OCI-M2 (cell line): ENCODE results near the gene THSD7B.
"Not testable (repeated sequence)": the region's sequence is repeated elsewhere in the genome, so short reads cannot be mapped to it uniquely, and the experiment has no call there.

Source experiments
- DNase-seq: peaks from one replicate; lab custom pipeline; 2025; ENCODE audit not compliant: unreplicated experiment; lab: John Stamatoyannopoulos, UW

Gene THSD7B

GRCh38 chr2:136765256-136766072 is at the start of gene THSD7B:
TSS of gene THSD7B (plus strand) at chr2:136765545. CDS start at chr2:136882179, 116,634 bp downstream.
- DNase-seq: no peak

GRCh38 chr2:136718273-136718672 is 47.1 kb upstream of the THSD7B start:
- DNase-seq: no peak

- DNase-seq: no peak
These were observed 37.2 kb upstream of the THSD7B start for GRCh38 chr2:136727973-136728699.

- no peak for DNase-seq
These were observed 29.1 kb upstream of the THSD7B start for GRCh38 chr2:136736236-136736635.

GRCh38 chr2:136738044-136738443 is 27.3 kb upstream of the THSD7B start:
- DNase-seq: no peak

GRCh38 chr2:136741471-136741870 is 23.9 kb upstream of the THSD7B start:
- no peak for DNase-seq

GRCh38 chr2:136750065-136750464 is 15.3 kb upstream of the THSD7B start:
- DNase-seq: no peak

GRCh38 chr2:136751406-136751805 is 13.9 kb upstream of the THSD7B start:
- no peak for DNase-seq

- not testable (repeated sequence) for DNase-seq
These were observed 6.8 kb upstream of the THSD7B start for GRCh38 chr2:136758504-136758903.

GRCh38 chr2:136764452-136765255 is 691 bp upstream of the THSD7B start:
- no peak for DNase-seq

GRCh38 chr2:136766073-136766404 is 694 bp downstream of the THSD7B start:
- DNase-seq: no peak

- DNase-seq: no peak
These were observed 1.7 kb downstream of the THSD7B start for GRCh38 chr2:136767030-136767429.

GRCh38 chr2:136769871-136770270 is 4.5 kb downstream of the THSD7B start:
- no peak for DNase-seq

GRCh38 chr2:136770384-136770783 is 5.0 kb downstream of the THSD7B start:
- no peak for DNase-seq

- no peak for DNase-seq
These were observed 12.0 kb downstream of the THSD7B start for GRCh38 chr2:136777391-136777790.

GRCh38 chr2:136783856-136784255 is 18.5 kb downstream of the THSD7B start:
- no peak for DNase-seq

- DNase-seq: no peak
These were observed 19.9 kb downstream of the THSD7B start for GRCh38 chr2:136785215-136785614.

- DNase-seq: no peak
These were observed 22.6 kb downstream of the THSD7B start for GRCh38 chr2:136787970-136788369.

GRCh38 chr2:136796339-136796738 is 31.0 kb downstream of the THSD7B start:
- DNase-seq: no peak

GRCh38 chr2:136798766-136799165 is 33.4 kb downstream of the THSD7B start:
- DNase-seq: no peak

GRCh38 chr2:136801661-136802060 is 36.3 kb downstream of the THSD7B start:
- DNase-seq: no peak

- DNase-seq: no peak
These were observed 44.7 kb downstream of the THSD7B start for GRCh38 chr2:136809998-136810397.
